HCT116 (cell line): Measurements from ENCODE around the gene PIK3IP1.

ENCODE experiments used
- CEBPB ChIP-seq: IDR thresholded peaks from 2 replicates; pipeline ENCODE4 v1.6.1; 2012; ENCODE audit warnings: low read depth
- CTCF ChIP-seq, 3 experiments: fragments of 200-600 bp in 1 of 3; sonication (generic) in 1 of 3; IDR thresholded peaks in 2 of 3; conservative IDR thresholded peaks in 1 of 3; 2 replicates each; pipeline ENCODE4 v1.5.1; 2012 to 2017; ENCODE audit warnings: low read depth in 2 of 3, low read length in 2 of 3, antibody characterized with exemption in 1 of 3, borderline replicate concordance in 1 of 3, control low read depth in 1 of 3, mild to moderate bottlenecking in 1 of 3, mixed read lengths in 1 of 3, mixed run types in 1 of 3, moderate library complexity in 1 of 3; ENCODE audit not compliant: insufficient read depth in 1 of 3
- EZH2 ChIP-seq: fragments of 200-600 bp; sonication (generic); IDR thresholded peaks from 2 replicates; pipeline ENCODE4 v1.6.1; 2017; ENCODE audit warnings: antibody characterized with exemption, mixed run types
- POLR2A ChIP-seq: IDR thresholded peaks from 2 replicates; pipeline ENCODE4 v1.7.0; 2011; ENCODE audit warnings: borderline replicate concordance; ENCODE audit not compliant: insufficient read depth, insufficient read length; ENCODE audit errors: extremely low read depth
- POLR2AphosphoS5 ChIP-seq: IDR thresholded peaks from 2 replicates; pipeline ENCODE4 v1.6.1; 2011; ENCODE audit warnings: mild to moderate bottlenecking, low read depth, low read length, moderate library complexity
- SP1 ChIP-seq: IDR thresholded peaks from 2 replicates; pipeline ENCODE4 v1.6.1; 2012; ENCODE audit warnings: low read depth
- TCF7L2 ChIP-seq: IDR thresholded peaks from 2 replicates; pipeline ENCODE4 v1.7.0; 2011; ENCODE audit warnings: borderline replicate concordance, inconsistent platforms; ENCODE audit not compliant: insufficient read depth, insufficient read length; ENCODE audit errors: extremely low read depth

GRCh38 chr22:31278626-31279326 lies 13.5 kb downstream of the PIK3IP1 start:
- no peak for TF ChIP-seq POLR2AphosphoS5
- no peak for TF ChIP-seq POLR2A
- TF ChIP-seq EZH2, result no peak
- TF ChIP-seq CEBPB, result no peak
- no peak for TF ChIP-seq CTCF (IDR thresholded peaks at IDR 0.05 in 2 of 3, conservative IDR thresholded peaks at IDR 0.05 in 1 of 3; ENCODE audit: borderline replicate concordance in 1 of 3, insufficient read depth in 1 of 3, low read depth in 2 of 3, low read length in 2 of 3)
- TF ChIP-seq SP1, result no peak
- no peak for TF ChIP-seq TCF7L2
